GM18502 (cell line): Measurements from ENCODE around the gene SVIL.
"Not testable (repeated sequence)": the region's sequence is repeated elsewhere in the genome, so short reads cannot be mapped to it uniquely, and the experiment has no call there.

Source experiments
- ATAC-seq: cut with Tn5 transposase; IDR thresholded peaks from one replicate; pipeline ENCODE4 v1.9.1; 2021; ENCODE audit warnings: mild to moderate bottlenecking; ENCODE audit not compliant: unreplicated experiment, poor library complexity

Gene SVIL

GRCh38 chr10:29608476-29609301, 26.1 kb downstream of the SVIL start:
- no peak for ATAC-seq

- no peak for ATAC-seq
Measured at GRCh38 chr10:29608062-29608461, 26.7 kb downstream of the SVIL start.

GRCh38 chr10:29607576-29607975, 27.2 kb downstream of the SVIL start:
- ATAC-seq = no peak

GRCh38 chr10:29606693-29607092, 28.1 kb downstream of the SVIL start:
- ATAC-seq = not testable (repeated sequence)

- no peak for ATAC-seq
Measured at GRCh38 chr10:29604291-29604825, 30.4 kb downstream of the SVIL start.

- ATAC-seq = no peak
Measured at GRCh38 chr10:29603223-29603896, 31.4 kb downstream of the SVIL start.

- ATAC-seq = no peak
Measured at GRCh38 chr10:29600821-29601220, 34.0 kb downstream of the SVIL start.

- ATAC-seq = no peak
Measured at GRCh38 chr10:29600067-29600466, 34.7 kb downstream of the SVIL start.

- ATAC-seq = no peak
Measured at GRCh38 chr10:29598851-29599311, 35.9 kb downstream of the SVIL start.

GRCh38 chr10:29596826-29597225, 37.9 kb downstream of the SVIL start:
- ATAC-seq = no peak

- ATAC-seq = no peak
Measured at GRCh38 chr10:29596356-29596755, 38.4 kb downstream of the SVIL start.

GRCh38 chr10:29595636-29596225, 39.0 kb downstream of the SVIL start:
- ATAC-seq = no peak

- no peak for ATAC-seq
Measured at GRCh38 chr10:29595146-29595545, 39.6 kb downstream of the SVIL start.

GRCh38 chr10:29591651-29591968, 43.2 kb downstream of the SVIL start:
- ATAC-seq = no peak

- no peak for ATAC-seq
Measured at GRCh38 chr10:29590915-29591650, 43.7 kb downstream of the SVIL start.

GRCh38 chr10:29588629-29589421, 45.9 kb downstream of the SVIL start:
- ATAC-seq = no peak

GRCh38 chr10:29587750-29588628, 46.8 kb downstream of the SVIL start:
- not testable (repeated sequence) for ATAC-seq

- ATAC-seq = not testable (repeated sequence)
Measured at GRCh38 chr10:29587102-29587749, 47.5 kb downstream of the SVIL start.
